K562 (cell line): ENCODE data around the gene AACS. TPM values are rescaled to one million over a fixed set of nuclear protein-coding genes. Genes with fewer than 3 reads are reported as not detected.

Source experiments
- ATAC-seq: fragments of 200-7000 bp; cut with Tn5 transposase; 3 replicates; pipeline ENCODE4 v1.9.1; 2020; ENCODE audit warnings: moderate library complexity
- BruUV-seq: library from RNA; stranded (reverse); fragments of 400-500 nt; replicated peaks from 2 replicates; lab custom pipeline; 2021; lab: Mats Ljungman, UMichigan
- CTCF ChIA-PET: fragments of 300-600 bp; formaldehyde crosslinking; extraction: SDS; loops from one replicate; lab custom pipeline; 2021; ENCODE audit warnings: low intra/inter-chr PET ratio; lab: Yijun Ruan, JAX
- POLR2A ChIA-PET: fragments of 300-600, 350-650 bp; sonication (Branson Sonifier 250); formaldehyde crosslinking; extraction: SDS; loops from one replicate; lab custom pipeline; 2021; ENCODE audit warnings: antibody characterized with exemption, inconsistent platforms; lab: Yijun Ruan, JAX
- DNase-seq, 4 experiments: peaks; one replicate each; pipeline versions ENCODE4 v3.0.0 to v3.0.0-alpha.2; 2011 to 2018; ENCODE audit warnings: low spot score in 3 of 4, mixed read lengths in 3 of 4; ENCODE audit errors: extremely low read depth in 1 of 4
- FAIRE-seq: peaks from 2 replicates; lab custom pipeline; 2011; peaks lifted over from hg19 to GRCh38; lab: Jason Lieb, UNC
- H2AFZ ChIP-seq: 2 replicates; pipeline ENCODE4 v1.6.0; 2011; ENCODE audit warnings: low read depth, low read length, control low read depth, inconsistent platforms
- H3K27ac ChIP-seq: fragments of 200-600 bp; 3 replicates; pipeline ENCODE4 v1.8.0; 2011; ENCODE audit warnings: low read depth, mild to moderate bottlenecking, control low read depth, inconsistent platforms, low read length, moderate library complexity, mixed read lengths; ENCODE audit errors: extremely low read depth
- H3K27me3 ChIP-seq, 2 experiments: fragments of 300-600 bp in 1 of 2; 2 replicates in 1 of 2; 3 replicates in 1 of 2; pipeline versions ENCODE4 v1.6.0 to v1.8.0; 2011; ENCODE audit warnings: inconsistent platforms in 2 of 2, low read length in 2 of 2, mild to moderate bottlenecking in 1 of 2, mixed read lengths in 1 of 2, moderate library complexity in 1 of 2; ENCODE audit not compliant: control insufficient read depth in 2 of 2, insufficient read depth in 2 of 2
- H3K36me3 ChIP-seq: fragments of 300-600 bp; 3 replicates; pipeline ENCODE4 v1.8.0; 2011; ENCODE audit warnings: mild to moderate bottlenecking, low read length, inconsistent platforms; ENCODE audit not compliant: control insufficient read depth, insufficient read depth
- H3K4me1 ChIP-seq, 2 experiments: fragments of 200-600 bp in 1 of 2; replicated peaks in 1 of 2; 2 replicates in 1 of 2; 3 replicates in 1 of 2; pipeline versions ENCODE4 v1.5.1 to v1.8.0; 2011; ENCODE audit warnings: inconsistent platforms in 2 of 2, low read length in 2 of 2, mild to moderate bottlenecking in 1 of 2, mixed read lengths in 1 of 2, moderate library complexity in 1 of 2; ENCODE audit not compliant: control insufficient read depth in 2 of 2, insufficient read depth in 2 of 2
- H3K4me2 ChIP-seq: 2 replicates; pipeline ENCODE4 v1.6.1; 2011; ENCODE audit warnings: low read length, control low read depth, inconsistent platforms, mixed read lengths; ENCODE audit not compliant: insufficient read depth
- H3K4me3 ChIP-seq: fragments of 200-600 bp; sonication (generic), shearing (Covaris generic); 2 replicates; pipeline ENCODE4 v1.5.1; 2016; ENCODE audit warnings: control low read depth, inconsistent platforms
- H3K79me2 ChIP-seq: fragments of 200-600 bp; 3 replicates; pipeline ENCODE4 v1.8.0; 2011; ENCODE audit warnings: low read length, inconsistent platforms; ENCODE audit not compliant: control insufficient read depth, insufficient read depth
- H3K9ac ChIP-seq, 2 experiments: 2 replicates each; pipeline versions ENCODE4 v1.6.0 to v1.6.1; 2011; ENCODE audit warnings: low read depth in 2 of 2, low read length in 2 of 2, control low read depth in 1 of 2, inconsistent platforms in 1 of 2, mild to moderate bottlenecking in 1 of 2, mixed read lengths in 1 of 2; ENCODE audit not compliant: insufficient read depth in 1 of 2
- H3K9me1 ChIP-seq: one replicate; pipeline ENCODE4 v1.6.0; 2011; ENCODE audit warnings: inconsistent platforms, mild to moderate bottlenecking, low read length, moderate library complexity; ENCODE audit not compliant: control insufficient read depth, insufficient read depth
- H3K9me3 ChIP-seq: replicated peaks from 2 replicates; pipeline ENCODE4 v1.5.1; 2011; ENCODE audit warnings: low read depth, low read length, inconsistent platforms; ENCODE audit not compliant: control insufficient read depth, insufficient read depth
- H4K20me1 ChIP-seq: replicated peaks from 2 replicates; pipeline ENCODE4 v1.6.1; 2011; ENCODE audit warnings: low read length, inconsistent platforms, mixed read lengths; ENCODE audit not compliant: control insufficient read depth, insufficient read depth
- HMBOX1 ChIP-seq: sonication (generic); IDR thresholded peaks from 2 replicates; pipeline ENCODE4 v1.6.1; 2016
- IRF9 ChIP-seq: fragments of 450-650 bp; IDR thresholded peaks from 2 replicates; pipeline ENCODE4 v1.6.1; 2016; ENCODE audit warnings: missing biosample characterization, missing genetic modification characterization
- WGBS: fragments of 100-300 bp; shearing (Covaris generic); methylation state at CpG from one replicate; pipeline ENCODE4 v1.1.6; 2016; ENCODE audit warnings: low coverage, mixed read lengths; ENCODE audit not compliant: insufficient coverage; ENCODE audit errors: missing lambda C conversion rate; 5-methylcytosine and 5-hydroxymethylcytosine counted together
- in situ Hi-C: fragments of 300-500 bp; cut with MboI; formaldehyde crosslinking; loops from 4 replicates; pipeline ENCODE4 v1.15.0; 2018; ENCODE audit warnings: inconsistent platforms, mixed read lengths
- intact Hi-C: fragments of 100-400 bp; cut with micrococcal nuclease; formaldehyde crosslinking; loops from 2 replicates; pipeline ENCODE4 v1.14.2; 2022
- polyA plus RNA-seq, 8 experiments: library from polyadenylated mRNA; depleted of rRNA in 4 of 8; stranded (reverse) in 5 of 8; unstranded in 3 of 8; fragments of >200 nt; fragmentation: Nextera tagmentation in 2 of 8; fragmentation: Illumina TruSeq in 1 of 8; extraction: Ambion mirVana in 2 of 8; extraction: Trizol in 1 of 8; gene quantifications; 2 replicates each; pipeline versions ENCODE4 v1.2.1 to v1.2.3, GENCODE V29; 2011 to 2014; ENCODE audit warnings: inconsistent platforms in 1 of 8, missing spikeins in 1 of 8
- total RNA-seq, 7 experiments: library from RNA; depleted of rRNA in 6 of 7; stranded (reverse); fragments of >200 nt in 6 of 7; fragmentation: Illumina TruSeq in 2 of 7; extraction: Trizol in 2 of 7; gene quantifications; 2 replicates each; pipeline versions ENCODE4 v1.2.1 to v1.2.3, GENCODE V29; 2011 to 2021; ENCODE audit warnings: low replicate concordance in 1 of 7

Gene AACS
- total and polyA plus RNA-seq, 9 of the 15 experiments (the other 6 are each of a cell fraction or from before 2014, with no cell fraction given), result 2.4 to 13.0 (median 6.0) TPM

- BruUV-seq, result no TSS peak
- Histone ChIP-seq H3K36me3 (peaks cover 12% of the 10 kb centered on the region; the same call in 2 of the 3 replicates), H3K27me3 (0 out of 5 replicates have a peak, but pooled peaks cover 0 to 9% of the 10 kb centered on the region in 2 experiments), H3K4me2 (no peak overlapping the region), H4K20me1 (no peaks in the 10 kb centered on the region; the same call in 1 of the 2 replicates), H3K27ac (no peak overlapping the region), H3K4me1 (peaks cover 3 to 26% of the 10 kb centered on the region in 2 experiments; a peak in 4 of 5 replicates), H2AFZ (peak overlapping the region; percentile 42; the same call in 1 of the 2 replicates), H3K9ac (peak overlapping the region in 1 of 2 experiments; percentile 77; a peak in 2 of 4 replicates), H3K9me1 (no peaks in the 10 kb centered on the region), H3K4me3 (no peak overlapping the region), H3K9me3 (no peaks in the 10 kb centered on the region), H3K79me2 (no peaks in the 10 kb centered on the region)
- ChIA-PET POLR2A (interaction anchor here (0.9 kb wide), 1 partner anchor 17 kb away, joined by 4 read pairs; no protein-coding TSS in a partner anchor), CTCF (no interaction called here)
- no peak for TF ChIP-seq IRF9 (tag)
- peak; percentile 81; the same call in 1 of the 2 replicates for TF ChIP-seq HMBOX1
- intact Hi-C loops, result no loop called here
- DNase-seq (peak; percentile 30 to 46 (median 37)), ATAC-seq (peak; percentile 57), FAIRE-seq (peak; percentile 23)
- 54% methylated on average over 19 of the region's 19 CpGs for WGBS
- in situ Hi-C loops, result no loop called here
Observed at GRCh38 chr12:125092872-125093680, 27.8 kb downstream of the AACS start.
